ENCODE results near the gene RET. TPM values are rescaled to one million over a fixed set of nuclear protein-coding genes. Genes with fewer than 3 reads are reported as not detected.
"Not testable (repeated sequence)": the region's sequence is repeated elsewhere in the genome, so short reads cannot be mapped to it uniquely, and the experiment has no call there.

Gene RET
- total RNA-seq, 3 donors from 2014 or later, result 0.66 to 1.8 (median 0.96) TPM

DNA sequence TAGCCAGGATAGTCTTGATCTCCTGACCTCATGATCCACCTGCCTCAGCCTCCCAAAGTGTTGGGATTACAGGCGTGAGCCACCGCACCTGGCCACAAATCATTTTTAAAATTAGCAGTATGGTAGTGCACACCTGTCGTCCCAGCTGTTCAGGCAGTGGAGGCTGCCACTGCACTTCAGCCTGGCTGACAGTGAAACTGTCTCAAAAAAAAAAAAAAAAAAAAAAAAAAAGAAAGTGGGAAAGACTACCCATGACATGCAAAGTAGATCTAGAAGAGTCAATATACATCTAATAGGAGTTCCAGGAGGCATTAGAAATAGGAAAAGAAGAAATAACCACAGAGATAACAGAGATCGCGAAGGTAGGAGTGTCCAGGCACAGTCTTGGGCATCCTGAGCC, 64.6 kb downstream of the RET start:
- no peaks in the 10 kb centered on the region for H3K4me1 ChIP-seq
- DNase-seq (ENCODE audit: low spot score in 2 of 2), result no peak
- intact Hi-C loops (cut with DNase I; ENCODE audit: low total_unique reads), result no loop called here
- no peak overlapping the region for H3K4me3 ChIP-seq
- no peak for TF ChIP-seq POLR2A (IDR thresholded peaks at IDR 0.05)
- no peak for TF ChIP-seq CTCF (IDR thresholded peaks at IDR 0.05)
- no peak for TF ChIP-seq POLR2AphosphoS5 (IDR thresholded peaks at IDR 0.05)
- H3K9me3 ChIP-seq, result no peaks in the 10 kb centered on the region
- H3K36me3 ChIP-seq, result no peaks in the 10 kb centered on the region
- no peak overlapping the region for H3K27ac ChIP-seq
- H3K27me3 ChIP-seq, result no peaks in the 10 kb centered on the region

DNA sequence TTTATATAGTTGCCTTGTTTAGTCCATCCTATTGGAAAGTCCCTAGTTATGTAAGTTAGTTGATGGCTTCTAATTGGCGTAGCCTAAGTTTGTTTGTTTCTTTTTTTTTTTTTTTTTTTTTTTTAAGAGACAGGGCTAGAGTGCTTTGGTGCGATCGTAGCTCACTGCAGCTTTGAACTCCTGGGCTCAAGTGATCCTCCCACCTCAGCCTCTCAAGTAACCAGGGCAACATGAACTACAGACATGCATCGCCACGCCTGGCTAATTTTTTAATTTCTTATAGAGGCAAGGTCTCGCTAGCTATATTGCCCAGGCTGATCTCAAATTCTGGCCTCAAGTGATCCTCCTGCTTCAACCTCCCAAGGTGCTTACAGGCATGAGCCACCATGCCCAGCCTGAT, 68.4 kb downstream of the RET start:
- H3K4me3 ChIP-seq, result no peak overlapping the region
- H3K27ac ChIP-seq, result no peak overlapping the region
- H3K27me3 ChIP-seq, result no peaks in the 10 kb centered on the region
- no peaks in the 10 kb centered on the region for H3K4me1 ChIP-seq
- no peaks in the 10 kb centered on the region for H3K9me3 ChIP-seq
- no peak for DNase-seq (ENCODE audit: low spot score in 2 of 2)
- no peaks in the 10 kb centered on the region for H3K36me3 ChIP-seq
- no peak for TF ChIP-seq POLR2A (IDR thresholded peaks at IDR 0.05)
- no peak for TF ChIP-seq POLR2AphosphoS5 (IDR thresholded peaks at IDR 0.05)
- TF ChIP-seq CTCF (IDR thresholded peaks at IDR 0.05), result no peak
- intact Hi-C loops (cut with DNase I; ENCODE audit: low total_unique reads), result no loop called here

DNA sequence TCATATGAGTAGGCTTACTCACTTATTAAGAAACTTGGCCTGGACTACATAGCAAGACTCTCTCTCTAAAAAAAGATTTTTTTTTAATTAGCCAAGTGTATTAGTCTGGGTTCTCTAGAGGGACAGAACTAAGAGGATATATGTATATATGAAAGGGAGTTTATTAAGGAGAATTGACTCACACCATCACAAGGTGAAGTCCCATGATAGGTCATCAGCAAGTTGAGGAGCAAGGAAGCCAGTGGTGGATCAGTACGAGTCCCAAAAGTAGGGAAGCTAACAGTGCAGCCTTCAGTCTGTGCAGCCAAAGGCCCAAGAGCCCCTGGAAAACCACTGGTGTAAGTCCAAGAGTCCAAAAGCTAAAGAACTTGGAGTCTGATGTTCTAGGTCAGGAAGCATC, 69.1 kb downstream of the RET start:
- H3K4me1 ChIP-seq; H3K27me3 ChIP-seq; H3K4me3 ChIP-seq; H3K36me3 ChIP-seq; H3K27ac ChIP-seq; DNase-seq (ENCODE audit: low spot score in 2 of 2); H3K9me3 ChIP-seq; intact Hi-C loops (cut with DNase I; ENCODE audit: low total_unique reads): not testable (repeated sequence)

GRCh38 chr10:43151371-43151770, 74.5 kb downstream of the RET start:
- H3K4me1 ChIP-seq, result no peaks in the 10 kb centered on the region
- TF ChIP-seq POLR2AphosphoS5 (IDR thresholded peaks at IDR 0.05), result no peak
- no peak for TF ChIP-seq POLR2A (IDR thresholded peaks at IDR 0.05)
- TF ChIP-seq CTCF (IDR thresholded peaks at IDR 0.05), result no peak
- DNase-seq (ENCODE audit: low spot score in 2 of 2), result no peak
- intact Hi-C loops (cut with DNase I; ENCODE audit: low total_unique reads), result no loop called here
- no peak overlapping the region for H3K27ac ChIP-seq
- no peaks in the 10 kb centered on the region for H3K36me3 ChIP-seq
- no peaks in the 10 kb centered on the region for H3K9me3 ChIP-seq
- H3K4me3 ChIP-seq, result no peak overlapping the region
- H3K27me3 ChIP-seq, result no peaks in the 10 kb centered on the region

GRCh38 chr10:43153901-43154300, 77.0 kb downstream of the RET start:
- no peak for DNase-seq (ENCODE audit: low spot score in 2 of 2)
- H3K4me3 ChIP-seq, result no peak overlapping the region
- no peaks in the 10 kb centered on the region for H3K36me3 ChIP-seq
- no peaks in the 10 kb centered on the region for H3K9me3 ChIP-seq
- no peaks in the 10 kb centered on the region for H3K27me3 ChIP-seq
- no peaks in the 10 kb centered on the region for H3K4me1 ChIP-seq
- no peak overlapping the region for H3K27ac ChIP-seq
- intact Hi-C loops (cut with DNase I; ENCODE audit: low total_unique reads), result no loop called here
- no peak for TF ChIP-seq POLR2AphosphoS5 (IDR thresholded peaks at IDR 0.05)
- no peak for TF ChIP-seq POLR2A (IDR thresholded peaks at IDR 0.05)
- TF ChIP-seq CTCF (IDR thresholded peaks at IDR 0.05), result no peak

DNA sequence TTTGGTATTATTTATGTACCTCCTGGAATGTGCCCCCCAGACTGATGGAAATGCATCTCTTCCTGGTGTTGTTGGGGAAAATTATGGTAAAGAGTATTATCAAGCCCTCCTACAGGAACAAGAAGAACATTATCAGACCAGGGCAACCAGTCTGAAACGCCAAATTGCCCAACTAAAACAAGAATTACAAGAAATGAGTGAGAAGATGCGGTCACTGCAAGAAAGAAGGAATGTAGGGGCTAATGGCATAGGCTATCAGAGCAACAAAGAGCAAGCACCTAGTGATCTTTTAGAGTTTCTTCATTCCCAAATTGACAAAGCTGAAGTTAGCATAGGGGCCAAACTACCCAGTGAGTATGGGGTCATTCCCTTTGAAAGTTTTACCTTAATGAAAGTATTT, 78.4 kb downstream of the RET start:
- Histone ChIP-seq H3K36me3 (no peaks in the 10 kb centered on the region), H3K27ac (no peak overlapping the region), H3K9me3 (no peaks in the 10 kb centered on the region), H3K27me3 (no peaks in the 10 kb centered on the region), H3K4me1 (no peaks in the 10 kb centered on the region), H3K4me3 (no peak overlapping the region)
- DNase-seq (ENCODE audit: low spot score in 2 of 2), result no peak
- no peak for TF ChIP-seq POLR2A (IDR thresholded peaks at IDR 0.05)
- TF ChIP-seq CTCF (IDR thresholded peaks at IDR 0.05), result no peak
- no peak for TF ChIP-seq POLR2AphosphoS5 (IDR thresholded peaks at IDR 0.05)
- intact Hi-C loops (cut with DNase I; ENCODE audit: low total_unique reads), result no loop called here
